ENCODE results near the gene MAMDC2.

The MAMDC2 gene

GRCh38 chr9:70040376-70040903, 3.2 kb upstream of the MAMDC2 start:
- no peak for FAIRE-seq

DNA sequence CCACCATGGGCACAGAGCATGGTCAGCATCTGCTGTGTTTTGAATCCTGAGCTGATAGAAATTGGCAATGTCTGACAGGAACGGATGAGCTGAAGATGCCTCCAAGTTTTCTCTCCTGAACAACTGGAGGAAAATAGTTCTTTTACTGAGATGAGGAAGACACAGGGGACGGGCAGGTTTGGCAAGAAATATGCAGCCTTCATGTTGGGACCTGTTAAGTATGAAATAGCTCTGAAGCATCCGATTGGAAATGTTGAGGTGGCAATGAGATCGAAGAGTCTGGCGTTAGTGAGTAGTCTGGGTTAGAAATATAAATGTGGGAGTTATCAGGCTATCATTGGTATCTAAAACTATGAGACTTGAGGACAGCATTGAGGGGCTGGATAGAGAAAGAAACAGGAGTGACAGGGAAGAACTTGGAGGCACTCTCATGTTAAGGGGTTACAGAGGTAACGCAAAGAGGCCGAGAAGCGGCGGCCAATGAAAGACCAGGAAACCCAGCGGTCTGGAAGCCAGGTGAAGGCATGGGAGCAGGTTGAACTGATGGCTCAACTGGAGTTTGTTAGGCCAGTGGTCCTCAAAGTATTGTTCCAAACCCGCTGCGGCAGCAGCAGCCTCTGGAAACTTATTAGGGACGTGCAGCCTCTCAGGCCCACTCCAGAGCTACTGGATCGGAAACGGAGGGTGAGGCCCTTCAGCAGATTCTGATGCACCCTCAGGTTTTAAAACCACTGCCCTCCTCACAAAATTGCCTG, 1.0 kb upstream of the MAMDC2 start:
- no peak for FAIRE-seq

GRCh38 chr9:70043285-70043684, 363 bp upstream of the MAMDC2 start:
- no peak for FAIRE-seq

- FAIRE-seq: no peak
Observed at GRCh38 chr9:70044490-70045307, 1.1 kb downstream of the MAMDC2 start.

DNA sequence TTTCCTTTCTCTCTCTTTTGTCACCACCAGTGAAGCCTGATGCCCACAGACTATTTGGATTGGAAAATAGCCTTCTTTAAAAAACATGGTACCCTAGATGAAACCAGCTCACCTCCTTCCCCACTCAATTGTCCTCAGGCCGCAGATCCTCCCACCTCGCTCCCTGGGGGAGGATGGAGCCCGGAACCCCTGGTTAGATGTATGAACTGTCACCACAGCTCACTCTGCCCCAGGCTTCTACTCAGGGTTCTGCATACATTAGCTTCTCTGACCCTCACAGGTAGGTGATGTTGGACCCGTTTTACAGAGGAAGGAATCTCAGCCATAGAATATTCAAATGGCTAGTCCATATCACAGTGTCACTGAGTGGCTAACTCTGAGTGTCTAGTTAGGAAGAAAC, 1.8 kb downstream of the MAMDC2 start:
- FAIRE-seq: no peak

- no peak for FAIRE-seq
Observed at GRCh38 chr9:70046274-70047070, 2.8 kb downstream of the MAMDC2 start.

- no peak for FAIRE-seq
Observed at GRCh38 chr9:70049236-70049635, 5.6 kb downstream of the MAMDC2 start.

DNA sequence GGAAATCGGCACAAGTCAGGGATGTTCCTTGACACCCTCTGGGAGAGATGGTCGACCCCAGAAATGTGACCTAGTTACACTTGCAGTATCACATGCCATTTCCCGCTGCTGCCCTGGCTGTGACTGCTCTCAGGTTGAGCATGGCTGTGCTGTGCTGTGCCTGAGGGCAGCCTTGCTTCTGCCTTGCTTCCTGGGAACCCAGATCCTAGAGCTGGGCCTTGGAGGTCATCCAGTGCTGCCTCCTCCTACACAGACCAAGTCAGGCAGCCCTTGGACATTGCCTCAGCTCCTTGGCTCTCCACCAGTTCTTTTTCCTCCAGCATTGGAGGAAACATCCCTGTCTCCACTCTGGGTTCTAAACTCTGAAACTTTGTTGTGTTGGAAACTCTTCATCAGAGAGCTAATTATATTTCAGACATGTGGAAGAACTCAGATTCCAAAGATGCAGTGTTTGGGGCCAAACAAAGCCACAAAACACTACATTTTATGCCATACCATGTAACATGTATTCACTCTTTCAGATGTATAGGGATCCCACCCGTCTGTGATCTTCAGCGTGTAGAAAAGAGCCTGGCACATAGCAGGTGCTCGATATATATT, 6.1 kb downstream of the MAMDC2 start:
- FAIRE-seq: no peak

GRCh38 chr9:70052768-70053167, 9.1 kb downstream of the MAMDC2 start:
- no peak for FAIRE-seq

DNA sequence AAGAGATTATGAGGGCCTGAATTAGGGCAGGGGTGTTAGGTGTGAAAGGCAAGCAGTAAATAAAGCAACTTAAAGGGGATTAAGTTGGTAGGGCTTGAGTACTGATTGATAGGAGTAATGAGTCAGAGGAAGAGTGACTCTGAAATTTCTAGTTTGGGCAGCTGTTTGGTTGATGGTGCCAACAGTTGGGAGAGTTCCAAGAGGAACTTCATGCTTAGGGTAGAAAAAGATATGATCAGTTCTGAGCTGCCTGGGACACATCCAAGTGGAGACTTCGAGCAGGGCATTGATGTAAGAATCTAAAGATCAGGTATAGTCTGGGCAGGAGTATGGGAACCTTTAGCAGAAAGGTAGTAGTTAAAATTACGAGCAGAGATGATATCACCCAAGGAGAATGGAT, 10.2 kb downstream of the MAMDC2 start:
- FAIRE-seq: no peak

DNA sequence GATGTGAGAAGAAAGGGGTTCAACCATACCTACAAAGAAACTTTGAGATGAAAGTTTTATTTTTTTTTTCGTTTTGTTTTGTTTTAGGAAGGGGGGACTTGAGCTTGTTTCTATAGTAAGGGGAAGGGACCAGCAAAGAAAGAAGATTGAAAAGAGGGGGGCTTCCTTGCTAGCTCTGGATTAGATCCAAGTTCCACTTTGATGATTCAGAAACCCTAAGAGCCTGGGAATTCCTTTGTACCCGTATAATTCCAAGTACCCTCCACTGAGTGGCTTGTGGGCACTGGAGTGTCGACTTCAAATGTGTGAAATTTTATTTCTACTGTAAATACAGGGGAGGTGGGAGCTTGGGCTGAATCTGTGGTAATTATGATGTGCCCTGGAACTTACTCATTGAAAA, 10.9 kb downstream of the MAMDC2 start:
- no peak for FAIRE-seq

- FAIRE-seq: no peak
Observed at GRCh38 chr9:70055406-70056210, 12.0 kb downstream of the MAMDC2 start.

GRCh38 chr9:70056211-70056944, 12.7 kb downstream of the MAMDC2 start:
- no peak for FAIRE-seq

- no peak for FAIRE-seq
Observed at GRCh38 chr9:70058569-70059116, 15.0 kb downstream of the MAMDC2 start.

- FAIRE-seq: no peak
Observed at GRCh38 chr9:70060148-70060882, 16.7 kb downstream of the MAMDC2 start.

- no peak for FAIRE-seq
Observed at GRCh38 chr9:70060883-70061507, 17.3 kb downstream of the MAMDC2 start.

GRCh38 chr9:70061776-70062175, 18.1 kb downstream of the MAMDC2 start:
- no peak for FAIRE-seq

- FAIRE-seq: no peak
Observed at GRCh38 chr9:70064496-70064895, 20.8 kb downstream of the MAMDC2 start.

DNA sequence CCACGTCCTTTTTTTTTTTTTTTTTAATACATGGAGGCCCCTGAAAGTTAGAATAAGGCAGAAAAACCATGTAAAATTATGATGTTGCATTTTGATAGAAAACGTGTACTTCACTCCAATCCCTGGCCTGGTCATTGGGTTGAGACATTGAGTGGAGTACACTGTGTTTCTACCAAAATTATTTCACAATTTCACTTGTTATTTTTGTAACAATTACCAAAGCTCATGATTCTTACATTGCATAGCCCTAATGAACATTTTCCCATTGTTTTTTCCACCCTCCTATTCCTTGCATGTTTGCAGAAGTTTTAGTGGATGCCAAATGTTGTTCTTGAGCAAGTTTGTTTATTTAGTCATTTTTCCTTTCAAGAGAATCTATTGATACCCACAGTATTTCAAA, 21.9 kb downstream of the MAMDC2 start:
- FAIRE-seq: no peak

DNA sequence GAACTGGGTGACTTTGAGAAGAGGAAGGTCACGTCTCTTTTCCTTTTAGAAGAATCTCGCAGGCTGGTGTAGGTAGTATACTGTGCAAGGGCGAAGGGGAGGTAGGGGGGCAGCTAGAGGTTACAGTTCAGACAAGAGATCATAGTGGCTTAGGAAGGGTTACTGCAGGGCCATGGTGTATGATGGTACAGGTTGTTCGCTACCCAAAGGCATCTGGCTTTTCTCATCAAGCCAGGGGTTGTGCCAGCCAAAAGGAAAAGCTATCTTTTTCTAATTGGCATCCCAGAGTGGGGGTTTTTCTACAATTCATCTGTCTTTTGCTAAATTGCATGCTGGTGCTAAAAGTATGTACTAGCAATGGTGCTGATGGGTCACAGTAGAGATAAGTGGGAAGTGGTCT, 22.8 kb downstream of the MAMDC2 start:
- FAIRE-seq: no peak

Measured in colon (tissue), 2 donors.